ENCODE results near the gene RPS10.

DNA sequence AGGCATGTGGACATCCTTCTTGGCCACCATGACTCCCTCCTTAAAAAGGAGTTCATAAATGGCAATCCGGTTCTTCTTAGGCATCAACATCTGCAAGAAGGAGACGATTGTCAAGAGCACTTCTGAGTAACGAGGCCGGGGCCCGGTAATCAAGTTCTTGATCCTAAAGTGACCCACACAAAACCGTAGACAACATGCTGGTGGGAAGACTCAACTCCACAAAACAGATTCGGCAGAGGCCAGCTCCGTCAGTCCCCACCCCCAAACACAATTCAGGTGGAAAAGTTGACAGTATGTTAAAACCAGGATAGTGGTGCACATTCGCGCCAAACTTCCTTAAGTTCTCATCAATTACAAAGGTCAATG, 754 bp downstream of the RPS10 start:
- TF ChIP-seq, protein P1, sequence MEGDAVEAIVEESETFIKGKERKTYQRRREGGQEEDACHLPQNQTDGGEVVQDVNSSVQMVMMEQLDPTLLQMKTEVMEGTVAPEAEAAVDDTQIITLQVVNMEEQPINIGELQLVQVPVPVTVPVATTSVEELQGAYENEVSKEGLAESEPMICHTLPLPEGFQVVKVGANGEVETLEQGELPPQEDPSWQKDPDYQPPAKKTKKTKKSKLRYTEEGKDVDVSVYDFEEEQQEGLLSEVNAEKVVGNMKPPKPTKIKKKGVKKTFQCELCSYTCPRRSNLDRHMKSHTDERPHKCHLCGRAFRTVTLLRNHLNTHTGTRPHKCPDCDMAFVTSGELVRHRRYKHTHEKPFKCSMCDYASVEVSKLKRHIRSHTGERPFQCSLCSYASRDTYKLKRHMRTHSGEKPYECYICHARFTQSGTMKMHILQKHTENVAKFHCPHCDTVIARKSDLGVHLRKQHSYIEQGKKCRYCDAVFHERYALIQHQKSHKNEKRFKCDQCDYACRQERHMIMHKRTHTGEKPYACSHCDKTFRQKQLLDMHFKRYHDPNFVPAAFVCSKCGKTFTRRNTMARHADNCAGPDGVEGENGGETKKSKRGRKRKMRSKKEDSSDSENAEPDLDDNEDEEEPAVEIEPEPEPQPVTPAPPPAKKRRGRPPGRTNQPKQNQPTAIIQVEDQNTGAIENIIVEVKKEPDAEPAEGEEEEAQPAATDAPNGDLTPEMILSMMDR (conservative IDR thresholded peaks at IDR 0.05; ENCODE audit: low read depth in 2 of 2) = no peak
- no peak for TF ChIP-seq EZH2 (IDR thresholded peaks at IDR 0.05; ENCODE audit: low read depth, unreplicated experiment)
- no peak for TF ChIP-seq ZNF114 (CRISPR knock-in tag; IDR thresholded peaks at IDR 0.05)
- TF ChIP-seq, protein P2, sequence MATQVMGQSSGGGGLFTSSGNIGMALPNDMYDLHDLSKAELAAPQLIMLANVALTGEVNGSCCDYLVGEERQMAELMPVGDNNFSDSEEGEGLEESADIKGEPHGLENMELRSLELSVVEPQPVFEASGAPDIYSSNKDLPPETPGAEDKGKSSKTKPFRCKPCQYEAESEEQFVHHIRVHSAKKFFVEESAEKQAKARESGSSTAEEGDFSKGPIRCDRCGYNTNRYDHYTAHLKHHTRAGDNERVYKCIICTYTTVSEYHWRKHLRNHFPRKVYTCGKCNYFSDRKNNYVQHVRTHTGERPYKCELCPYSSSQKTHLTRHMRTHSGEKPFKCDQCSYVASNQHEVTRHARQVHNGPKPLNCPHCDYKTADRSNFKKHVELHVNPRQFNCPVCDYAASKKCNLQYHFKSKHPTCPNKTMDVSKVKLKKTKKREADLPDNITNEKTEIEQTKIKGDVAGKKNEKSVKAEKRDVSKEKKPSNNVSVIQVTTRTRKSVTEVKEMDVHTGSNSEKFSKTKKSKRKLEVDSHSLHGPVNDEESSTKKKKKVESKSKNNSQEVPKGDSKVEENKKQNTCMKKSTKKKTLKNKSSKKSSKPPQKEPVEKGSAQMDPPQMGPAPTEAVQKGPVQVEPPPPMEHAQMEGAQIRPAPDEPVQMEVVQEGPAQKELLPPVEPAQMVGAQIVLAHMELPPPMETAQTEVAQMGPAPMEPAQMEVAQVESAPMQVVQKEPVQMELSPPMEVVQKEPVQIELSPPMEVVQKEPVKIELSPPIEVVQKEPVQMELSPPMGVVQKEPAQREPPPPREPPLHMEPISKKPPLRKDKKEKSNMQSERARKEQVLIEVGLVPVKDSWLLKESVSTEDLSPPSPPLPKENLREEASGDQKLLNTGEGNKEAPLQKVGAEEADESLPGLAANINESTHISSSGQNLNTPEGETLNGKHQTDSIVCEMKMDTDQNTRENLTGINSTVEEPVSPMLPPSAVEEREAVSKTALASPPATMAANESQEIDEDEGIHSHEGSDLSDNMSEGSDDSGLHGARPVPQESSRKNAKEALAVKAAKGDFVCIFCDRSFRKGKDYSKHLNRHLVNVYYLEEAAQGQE (IDR thresholded peaks at IDR 0.05; ENCODE audit: unreplicated experiment) = no peak
- no peak for TF ChIP-seq POLR2AphosphoS5 (IDR thresholded peaks at IDR 0.05; ENCODE audit: low read depth)
- TF ChIP-seq CREB1 (CRISPR knock-in tag; IDR thresholded peaks at IDR 0.05; ENCODE audit: low read depth) = no peak
- TF ChIP-seq EZH2phosphoT487 (IDR thresholded peaks at IDR 0.05; ENCODE audit: unreplicated experiment) = no peak
- TF ChIP-seq STAT1 (IDR thresholded peaks at IDR 0.05; ENCODE audit: unreplicated experiment) = no peak

All from GM23338 (cell line).